Epithelial cell of proximal tubule (primary cell): ENCODE data around the gene GIT1. TPM values are rescaled to one million over a fixed set of nuclear protein-coding genes. Genes with fewer than 3 reads are reported as not detected.
A peak's percentile ranks its signal among the peaks of the same experiment; 100 is the strongest.

Experiments used
- DNase-seq: peaks from one replicate; pipeline ENCODE4 v3.0.0-alpha.2; 2011; ENCODE audit warnings: low read depth
- H3K4me3 ChIP-seq: 2 replicates; pipeline ENCODE4 v1.5.1; 2011; ENCODE audit warnings: low read depth, mild to moderate bottlenecking, low read length
- CTCF ChIP-seq: conservative IDR thresholded peaks from 2 replicates; pipeline ENCODE4 v1.5.1; 2012; ENCODE audit warnings: low read depth, mild to moderate bottlenecking, low read length
- total RNA-seq: library from RNA; depleted of rRNA; stranded (reverse); fragments of >200 nt; gene quantifications from 2 replicates; pipeline ENCODE4 v1.2.3, GENCODE V29; 2015

GIT1 gene
- total RNA-seq, 1 donor from 2014 or later, result 74.3 TPM

- no peak for TF ChIP-seq CTCF
- H3K4me3 ChIP-seq, result no peak overlapping the region
- DNase-seq, result no peak
Observed at GRCh38 chr17:29597361-29598172, 8.1 kb upstream of the GIT1 start.

GRCh38 chr17:29596811-29597210, 7.4 kb upstream of the GIT1 start:
- no peak for DNase-seq
- TF ChIP-seq CTCF, result no peak
- no peak overlapping the region for H3K4me3 ChIP-seq

- H3K4me3 ChIP-seq, result no peak overlapping the region
- no peak for DNase-seq
- no peak for TF ChIP-seq CTCF
Observed at GRCh38 chr17:29595943-29596774, 6.7 kb upstream of the GIT1 start.

- no peak for DNase-seq
- no peak for TF ChIP-seq CTCF
- H3K4me3 ChIP-seq, result no peak overlapping the region
Observed at GRCh38 chr17:29595107-29595942, 5.9 kb upstream of the GIT1 start.

- TF ChIP-seq CTCF, result no peak
- H3K4me3 ChIP-seq, result no peak overlapping the region
- no peak for DNase-seq
Observed at GRCh38 chr17:29594519-29595090, 5.2 kb upstream of the GIT1 start.

- peak; percentile 34 for TF ChIP-seq CTCF
- no peak for DNase-seq
Observed at GRCh38 chr17:29593591-29594518, 4.4 kb upstream of the GIT1 start.

More at GRCh38 chr17:29593591-29594518, 4.4 kb upstream of the GIT1 start:
- peak overlapping the region; percentile 63 for H3K4me3 ChIP-seq
